ENCODE data around the gene XPR1.
"Not testable (repeated sequence)": the region's sequence is repeated elsewhere in the genome, so short reads cannot be mapped to it uniquely, and the experiment has no call there.

XPR1 gene

DNA sequence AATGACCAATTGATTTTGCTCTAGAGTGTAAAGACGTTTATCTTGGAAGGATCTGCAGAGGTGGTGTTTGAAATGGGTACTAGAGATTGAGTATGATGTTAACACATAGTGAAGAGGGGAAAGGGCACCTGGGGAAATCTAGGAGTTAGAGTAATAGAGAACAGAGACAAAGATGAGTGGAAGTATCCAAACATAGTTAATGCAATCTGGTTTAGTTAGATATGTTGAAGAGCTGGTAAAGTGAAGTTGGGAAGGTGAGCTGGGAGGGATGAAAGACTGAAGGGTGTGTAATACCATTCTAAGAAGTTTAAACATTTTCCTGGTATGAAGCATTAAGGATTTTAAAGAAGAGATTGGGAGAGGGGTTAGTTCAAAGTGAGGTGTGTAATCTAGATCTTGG is 11.0 kb downstream of the XPR1 start:
- in situ Hi-C loops (cut with MboI; ENCODE audit: low sequenced_read_pairs) = no loop called here

DNA sequence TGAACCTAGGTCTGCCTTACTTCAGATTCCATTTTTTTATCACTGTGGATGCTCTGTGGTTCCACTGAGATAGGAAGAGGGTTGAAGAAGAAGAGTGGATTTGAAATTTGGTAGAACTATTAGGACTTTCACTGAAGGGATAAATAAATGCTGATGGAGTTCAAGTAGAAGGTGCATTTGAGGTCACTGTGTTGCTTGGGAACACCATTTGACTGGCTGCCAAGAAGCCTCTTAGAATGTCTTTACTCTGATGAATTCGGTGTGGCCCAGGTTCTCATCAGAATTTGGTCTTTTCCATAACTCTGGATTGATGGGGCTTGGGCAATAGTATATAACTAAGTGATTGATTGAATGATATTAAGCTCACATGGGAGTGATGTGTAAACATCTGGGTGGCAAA is 11.9 kb downstream of the XPR1 start:
- in situ Hi-C loops (cut with MboI; ENCODE audit: low sequenced_read_pairs) = no loop called here

DNA sequence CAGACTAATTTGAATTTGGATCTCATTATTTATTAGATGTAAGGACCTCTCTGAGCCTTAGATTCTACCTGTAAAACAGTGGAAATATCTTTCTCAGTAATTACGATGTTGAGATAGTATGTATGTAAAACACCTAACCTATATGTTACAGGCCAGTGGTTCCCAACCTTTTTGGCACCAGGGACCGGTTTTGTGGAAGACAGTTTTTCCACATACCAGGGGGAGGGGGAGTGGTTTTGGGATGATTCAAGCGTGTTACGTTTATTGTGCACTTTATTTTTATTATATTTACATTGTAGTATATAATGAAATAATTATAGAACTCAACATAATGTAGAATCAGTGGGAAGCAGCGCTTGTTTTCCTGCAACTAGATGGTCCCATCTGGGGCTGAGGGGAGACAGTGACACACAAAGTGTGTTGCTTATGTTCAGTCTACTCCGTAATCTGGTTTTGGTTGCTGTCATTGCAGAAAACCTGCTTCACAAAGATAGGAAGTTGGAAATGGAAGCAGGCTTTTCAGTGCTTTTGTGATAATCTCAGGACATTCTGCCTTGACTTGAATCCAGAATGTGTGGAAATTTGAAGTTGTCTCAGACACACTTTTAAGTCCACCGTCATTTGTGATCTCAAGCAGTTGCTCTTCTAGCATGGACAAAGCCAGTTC is 12.8 kb downstream of the XPR1 start:
- in situ Hi-C loops (cut with MboI; ENCODE audit: low sequenced_read_pairs) = no loop called here

DNA sequence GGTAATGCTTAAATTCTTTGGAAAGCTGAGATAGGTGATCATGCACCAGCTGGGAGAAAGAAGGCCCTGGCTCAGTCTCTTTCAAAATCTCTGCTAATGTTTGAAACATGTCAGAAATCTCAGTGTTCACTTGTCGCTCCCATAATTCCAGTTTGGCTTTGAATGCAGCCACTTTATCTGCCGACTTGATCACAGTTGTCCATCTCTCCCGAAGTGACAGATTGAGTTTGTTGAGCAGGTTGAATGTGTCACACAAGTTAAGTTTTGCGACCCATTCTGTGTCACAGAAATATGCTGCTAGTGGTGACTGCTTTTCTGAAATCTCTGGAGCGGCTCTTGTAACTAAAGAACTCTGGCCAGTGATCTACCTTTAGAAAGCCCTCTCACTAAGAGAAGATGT is 13.4 kb downstream of the XPR1 start:
- in situ Hi-C loops (cut with MboI; ENCODE audit: low sequenced_read_pairs) = not testable (repeated sequence)

DNA sequence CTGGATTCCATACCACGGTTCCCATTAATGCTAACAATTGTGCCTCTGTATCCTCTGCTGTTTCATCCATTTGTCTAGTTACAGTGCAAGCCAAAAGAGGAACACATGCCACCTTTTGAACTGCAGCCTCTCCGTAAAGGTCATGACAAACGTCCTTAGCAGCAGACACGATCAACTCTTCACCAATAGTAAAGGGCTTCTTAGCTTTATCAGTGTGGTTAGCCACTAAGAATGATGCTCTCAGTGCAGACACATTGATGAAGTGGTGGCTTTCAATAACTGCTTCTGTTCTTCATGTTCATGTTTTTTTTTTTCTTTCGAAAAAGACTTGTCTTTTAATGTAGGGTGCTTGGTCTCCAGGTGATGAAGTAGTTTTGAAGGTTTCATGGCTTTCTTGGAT is 14.3 kb downstream of the XPR1 start:
- in situ Hi-C loops (cut with MboI; ENCODE audit: low sequenced_read_pairs) = no loop called here

DNA sequence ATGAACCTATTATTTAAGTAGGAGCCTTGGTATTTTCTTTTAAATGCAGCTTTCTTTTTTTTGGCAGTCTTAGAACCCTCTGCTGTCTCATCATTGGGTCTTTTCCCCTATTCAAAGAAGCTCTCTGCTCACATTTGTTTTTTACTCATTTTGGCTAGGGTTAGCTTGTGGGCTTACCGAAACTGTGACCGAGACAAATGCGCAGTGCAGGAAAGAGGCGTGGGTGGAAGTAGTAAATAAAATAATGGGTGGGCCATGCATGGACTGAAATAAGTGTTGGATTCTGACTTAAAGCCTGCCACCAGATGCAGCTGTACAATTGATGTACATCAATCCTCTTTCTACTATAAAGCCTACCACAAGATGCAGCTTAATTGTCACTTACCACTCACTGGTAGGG is 14.7 kb downstream of the XPR1 start:
- in situ Hi-C loops (cut with MboI; ENCODE audit: low sequenced_read_pairs) = no loop called here

DNA sequence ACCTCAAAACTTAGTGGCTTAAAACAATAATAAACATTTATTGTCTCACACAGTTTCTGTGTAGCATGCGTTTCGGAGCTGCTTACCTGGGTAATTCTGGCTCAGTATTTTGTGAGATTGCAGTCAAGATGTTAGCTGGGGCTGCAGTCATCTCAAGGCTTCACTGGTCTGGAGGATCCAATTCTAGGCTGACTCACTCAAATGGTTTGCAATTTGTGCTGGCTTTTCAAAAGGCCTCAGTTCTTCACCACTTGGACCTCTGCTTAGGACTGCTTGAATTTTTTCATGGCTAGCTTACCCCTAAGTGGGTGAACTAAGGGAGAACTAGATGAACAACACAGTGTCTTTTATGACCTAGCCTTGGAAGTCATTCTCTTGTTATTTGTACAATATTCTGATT is 21.0 kb downstream of the XPR1 start:
- in situ Hi-C loops (cut with MboI; ENCODE audit: low sequenced_read_pairs) = no loop called here

DNA sequence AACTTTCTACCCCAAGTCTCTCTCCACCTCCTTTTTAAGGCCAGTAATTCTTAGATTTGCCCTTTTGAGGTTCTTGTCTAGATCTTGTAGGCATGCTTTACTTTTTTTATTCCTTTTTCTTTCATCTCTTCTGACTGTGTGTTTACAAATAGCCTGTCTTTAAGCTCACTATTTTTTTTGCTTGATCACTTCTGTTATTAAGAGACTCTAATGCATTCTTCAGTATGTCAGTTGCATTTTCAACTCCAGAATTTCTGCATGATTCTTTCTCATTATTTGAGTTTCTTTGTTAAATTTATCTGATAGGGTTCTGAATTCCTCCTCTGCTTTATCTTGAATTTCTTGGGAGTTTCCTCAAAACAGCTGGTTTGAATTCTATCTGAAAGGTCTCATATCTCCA is 30.9 kb downstream of the XPR1 start:
- in situ Hi-C loops (cut with MboI; ENCODE audit: low sequenced_read_pairs) = no loop called here

DNA sequence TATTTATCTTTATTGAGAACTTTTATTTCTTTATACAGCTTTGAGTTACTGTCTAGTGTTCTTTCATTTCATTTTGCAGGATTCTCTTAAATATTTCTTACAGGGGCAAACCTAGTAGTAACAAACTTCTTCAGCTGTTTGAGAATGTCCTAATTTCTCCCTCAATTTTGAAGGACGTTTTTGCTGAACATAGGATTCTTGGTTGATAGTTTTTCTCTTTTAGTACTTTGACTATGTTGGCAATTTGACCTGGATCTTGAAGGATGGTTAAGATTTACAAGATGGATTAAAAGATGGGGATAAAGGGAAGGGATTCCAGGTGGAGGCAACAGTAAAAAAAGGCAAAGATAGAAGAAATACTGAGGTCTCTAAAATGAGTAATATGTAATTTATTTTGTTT is 38.9 kb downstream of the XPR1 start:
- in situ Hi-C loops (cut with MboI; ENCODE audit: low sequenced_read_pairs) = no loop called here

DNA sequence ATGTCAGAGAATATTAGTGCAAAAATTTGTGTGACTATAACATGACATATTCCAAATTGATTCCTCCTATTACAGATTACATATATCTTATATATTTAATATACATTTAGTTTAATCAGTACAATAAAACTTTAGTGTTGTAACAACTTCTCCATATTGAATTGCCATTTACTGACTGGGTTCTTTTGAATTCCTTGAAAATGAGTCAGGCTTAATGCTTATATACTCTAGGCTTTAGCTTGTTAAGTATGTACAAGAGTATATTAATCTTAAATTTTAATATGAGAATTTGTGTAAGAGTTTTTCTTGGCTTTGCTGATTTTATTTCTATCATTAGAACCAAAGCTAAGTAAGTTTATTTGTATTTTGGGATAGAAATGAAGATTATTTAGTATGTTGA is 40.3 kb downstream of the XPR1 start:
- in situ Hi-C loops (cut with MboI; ENCODE audit: low sequenced_read_pairs) = no loop called here

DNA sequence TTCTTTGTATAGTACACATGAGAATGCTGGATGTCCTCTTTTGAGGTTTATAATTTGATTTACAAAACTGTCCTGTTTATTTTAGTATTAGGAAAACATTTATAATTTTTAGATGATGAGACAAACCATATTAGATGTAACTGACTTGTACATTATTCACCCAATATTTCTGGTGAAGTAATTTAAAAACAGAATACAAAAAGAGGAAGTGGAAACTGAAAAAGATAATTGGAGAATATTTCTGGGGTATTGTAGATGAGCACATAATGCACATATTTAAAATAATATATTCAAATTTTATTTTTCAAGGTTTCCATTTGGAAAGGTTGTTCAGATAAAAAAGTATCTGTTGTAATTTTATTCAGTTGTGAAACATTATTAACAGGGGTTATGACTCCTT is 40.7 kb downstream of the XPR1 start:
- in situ Hi-C loops (cut with MboI; ENCODE audit: low sequenced_read_pairs) = no loop called here

DNA sequence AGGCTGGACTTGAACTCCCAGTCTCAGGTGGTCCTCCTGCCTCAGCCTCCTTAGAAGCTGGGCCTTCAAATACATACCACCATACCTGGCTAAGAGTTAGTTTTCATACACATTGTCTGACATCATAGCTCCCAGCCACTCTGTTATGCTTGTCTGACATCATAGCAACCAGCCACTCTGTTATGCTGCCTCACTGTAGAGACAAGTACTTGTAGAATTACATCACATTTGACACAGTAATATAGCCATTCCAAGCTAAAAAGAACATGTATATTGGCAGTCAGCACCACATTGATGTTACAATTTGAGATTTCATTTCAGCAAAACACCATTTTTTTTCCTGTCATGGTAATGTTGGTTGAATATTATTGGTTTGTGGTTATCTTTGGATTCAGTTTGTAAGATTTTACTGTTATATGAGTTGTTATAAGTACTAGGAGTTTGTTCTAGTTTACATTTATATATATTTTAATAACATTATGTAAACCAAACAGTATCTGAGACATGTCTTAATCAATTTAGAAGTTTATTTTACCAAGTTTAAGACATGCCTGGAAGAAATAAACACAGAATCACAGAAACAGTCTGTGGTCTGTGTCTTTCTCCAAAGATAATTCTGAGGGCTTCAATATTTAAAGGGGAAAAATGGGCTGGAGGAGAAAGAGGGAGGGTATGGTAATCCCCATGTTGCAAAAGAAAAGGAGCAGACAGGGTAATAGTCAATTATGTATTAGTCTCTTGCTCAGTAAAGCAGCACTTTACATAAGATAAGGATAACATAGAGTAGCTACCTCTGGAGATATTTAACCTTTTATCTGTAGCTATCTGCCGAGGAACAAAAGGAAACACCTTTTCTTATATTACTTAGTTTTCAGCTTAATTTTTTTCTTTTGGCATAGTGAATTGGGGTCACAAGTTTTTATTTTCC is 43.0 kb downstream of the XPR1 start:
- in situ Hi-C loops (cut with MboI; ENCODE audit: low sequenced_read_pairs) = no loop called here

DNA sequence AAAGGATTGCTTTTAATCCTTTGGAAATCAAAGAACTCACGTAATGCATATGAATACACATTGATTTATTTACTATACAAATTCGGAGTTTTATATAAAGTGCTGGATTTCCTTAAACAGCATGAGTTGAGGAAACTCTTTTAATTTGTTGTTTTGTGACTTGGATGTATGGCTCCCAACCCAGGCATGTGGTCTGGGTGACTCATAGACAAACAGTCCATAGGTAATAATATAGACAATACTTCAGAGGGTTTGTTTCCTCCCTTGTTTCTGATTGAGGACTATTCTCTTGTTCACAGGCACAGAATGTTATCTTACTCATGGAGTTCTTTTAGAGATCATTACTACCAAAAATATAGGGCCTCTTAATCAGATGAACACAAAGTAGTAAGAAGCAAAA is 43.8 kb downstream of the XPR1 start:
- in situ Hi-C loops (cut with MboI; ENCODE audit: low sequenced_read_pairs) = no loop called here

DNA sequence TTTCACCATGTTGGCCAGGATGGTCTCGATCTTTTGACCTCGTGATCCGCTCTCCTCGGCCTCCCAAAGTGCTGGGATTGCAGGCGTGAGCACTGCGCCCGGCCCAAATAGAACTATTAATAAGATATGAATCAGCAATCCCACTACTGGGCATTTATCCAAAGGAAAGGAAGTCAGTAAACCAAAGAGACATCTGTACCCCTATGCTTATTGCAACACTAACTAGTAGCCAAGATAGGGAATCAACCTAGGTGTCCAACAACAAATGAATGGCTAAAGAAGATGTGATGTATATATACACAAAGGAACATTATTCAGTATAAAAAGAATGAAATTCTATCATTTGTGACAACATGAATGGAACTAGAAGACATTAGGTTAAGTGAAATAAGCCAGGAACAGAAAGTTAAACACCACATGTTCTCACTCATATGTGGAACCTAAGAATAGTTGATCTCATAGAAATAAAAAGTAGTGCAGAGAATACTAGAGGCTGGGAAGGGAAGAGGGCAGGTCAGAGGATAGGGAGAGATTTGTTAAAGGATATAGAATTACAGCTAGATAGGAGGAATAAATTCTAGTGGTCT is 48.8 kb downstream of the XPR1 start:
- in situ Hi-C loops (cut with MboI; ENCODE audit: low sequenced_read_pairs) = no loop called here

DNA sequence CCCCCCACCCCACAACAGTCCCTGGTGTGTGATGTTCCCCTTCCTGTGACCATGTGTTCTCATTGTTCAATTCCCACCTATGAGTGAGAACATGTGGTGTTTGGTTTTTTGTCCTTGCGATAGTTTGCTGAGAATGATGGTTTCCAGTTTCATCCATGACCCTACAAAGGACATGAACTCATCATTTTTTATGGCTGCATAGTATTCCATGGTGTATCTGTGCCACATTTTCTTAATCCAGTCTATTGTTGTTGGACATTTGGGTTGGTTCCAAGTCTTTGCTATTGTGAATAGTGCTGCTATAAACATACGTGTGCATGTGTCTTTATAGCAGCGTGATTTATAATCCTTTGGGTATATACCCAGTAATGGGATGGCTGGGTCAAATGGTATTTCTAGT is 51.3 kb downstream of the XPR1 start:
- in situ Hi-C loops (cut with MboI; ENCODE audit: low sequenced_read_pairs) = not testable (repeated sequence)

DNA sequence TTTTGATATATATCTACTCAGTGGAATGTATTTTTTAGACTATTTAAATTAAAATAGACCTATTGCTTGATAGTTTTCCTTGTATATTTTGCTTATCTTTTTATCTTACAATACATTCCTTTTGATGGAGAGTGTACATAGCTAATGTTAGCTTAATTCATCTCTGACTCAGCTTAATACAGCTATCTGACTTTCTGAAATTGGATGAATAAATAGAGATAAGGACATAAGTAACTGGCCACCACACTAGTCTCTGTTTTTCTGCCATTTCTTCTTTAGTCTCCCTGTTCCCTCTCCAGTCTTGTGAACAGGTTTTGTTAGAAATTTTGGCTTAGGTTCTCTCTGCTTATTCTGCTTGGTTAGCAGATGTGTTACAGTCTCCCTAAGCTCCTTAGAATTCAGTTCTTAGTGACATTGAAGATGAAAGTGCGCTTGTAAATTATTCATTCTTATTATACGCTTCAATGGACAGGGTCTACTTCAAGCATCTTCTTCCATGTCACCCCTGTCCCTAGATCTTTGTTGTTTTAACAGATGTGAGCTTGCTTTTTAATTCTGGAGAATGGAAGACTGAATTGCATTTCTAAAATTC is 59.6 kb downstream of the XPR1 start:
- in situ Hi-C loops (cut with MboI; ENCODE audit: low sequenced_read_pairs) = no loop called here

DNA sequence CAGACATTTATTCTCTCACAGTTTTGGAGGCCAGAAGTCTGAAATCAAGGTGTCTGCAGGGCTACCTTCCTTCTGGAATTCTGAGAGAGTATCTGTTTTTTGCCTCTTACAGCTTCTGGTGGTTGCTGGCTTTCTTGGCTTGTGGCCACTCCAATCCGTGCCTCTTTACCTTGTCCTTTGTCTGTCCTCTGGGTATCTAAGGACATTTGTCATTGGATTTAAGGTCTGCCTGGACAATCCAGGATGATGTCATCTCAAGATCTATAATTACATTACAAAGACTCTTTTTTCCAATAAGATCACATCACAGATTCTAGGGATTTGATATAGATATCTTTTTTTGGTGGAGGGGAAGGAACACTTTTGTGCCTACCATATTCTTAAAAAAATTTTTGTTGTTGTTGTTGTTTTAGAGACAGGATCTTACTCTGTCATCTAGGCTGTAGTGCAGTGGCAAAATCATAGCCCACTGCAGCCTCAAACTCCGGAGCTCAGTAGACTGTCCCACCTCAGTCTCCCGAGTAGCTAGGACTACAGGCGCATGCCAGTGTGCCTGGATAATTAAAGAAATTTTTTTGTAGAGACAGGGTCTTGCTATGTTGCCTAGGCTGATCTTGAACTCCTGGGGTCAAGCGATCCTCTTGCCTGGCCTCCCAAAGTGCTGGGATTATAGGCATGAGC is 61.9 kb downstream of the XPR1 start:
- in situ Hi-C loops (cut with MboI; ENCODE audit: low sequenced_read_pairs) = no loop called here

DNA sequence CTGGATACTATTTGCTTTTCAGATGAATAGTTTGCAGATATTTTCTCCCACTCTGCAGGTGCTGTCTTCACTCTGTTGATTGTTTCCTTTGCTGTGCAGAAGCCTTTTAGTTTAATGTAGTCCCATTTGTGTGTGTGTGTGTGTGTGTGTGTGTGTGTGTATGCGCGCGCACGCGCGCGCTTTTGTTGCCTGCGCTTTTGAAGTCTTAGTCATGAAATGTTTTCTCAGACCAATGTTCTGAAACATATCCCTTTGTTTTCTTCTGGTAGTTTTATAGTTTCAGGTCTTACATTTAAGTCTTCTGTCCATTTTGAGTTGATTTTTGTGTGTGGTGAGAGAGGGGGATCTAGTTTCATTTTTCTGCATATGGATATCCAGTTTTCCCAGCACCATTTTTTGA is 63.5 kb downstream of the XPR1 start:
- in situ Hi-C loops (cut with MboI; ENCODE audit: low sequenced_read_pairs) = no loop called here

DNA sequence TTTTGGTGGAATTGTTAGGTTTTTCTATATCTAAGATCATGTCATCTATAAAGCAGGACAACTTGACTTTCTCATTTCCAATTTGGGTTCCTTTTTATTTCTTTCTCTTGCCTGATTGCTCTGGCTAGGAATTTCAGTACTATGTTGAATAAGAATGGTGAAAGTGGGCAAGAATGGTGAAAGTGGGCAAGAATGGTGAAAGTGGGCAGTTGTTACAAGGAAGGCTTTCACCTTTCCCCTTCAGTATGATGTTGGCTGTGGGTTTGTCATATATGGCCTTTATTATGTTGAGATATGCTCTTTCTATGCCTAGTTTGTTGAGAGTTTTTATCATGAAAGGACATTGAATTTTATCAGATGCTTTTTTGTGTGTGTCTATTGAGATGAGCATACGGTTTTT is 64.5 kb downstream of the XPR1 start:
- in situ Hi-C loops (cut with MboI; ENCODE audit: low sequenced_read_pairs) = no loop called here

DNA sequence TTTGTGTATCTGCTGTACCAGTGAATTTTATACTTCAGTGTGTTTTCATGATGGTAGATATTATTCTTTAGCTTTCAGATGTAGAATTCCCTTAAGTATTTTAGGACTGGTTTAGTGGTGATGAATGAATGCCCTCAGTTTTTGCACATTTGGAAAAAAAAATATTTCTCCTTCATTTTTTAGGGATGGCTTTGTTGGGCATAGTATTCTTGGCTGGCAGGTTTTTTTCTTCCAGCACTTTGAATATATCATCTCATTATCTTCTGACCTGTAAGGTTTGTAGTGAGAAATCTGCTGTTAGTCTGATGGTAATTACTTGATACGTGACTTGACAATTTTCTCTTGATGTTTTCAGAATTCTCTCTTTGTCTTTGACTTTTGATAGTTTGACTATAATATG is 66.8 kb downstream of the XPR1 start:
- in situ Hi-C loops (cut with MboI; ENCODE audit: low sequenced_read_pairs) = no loop called here

DNA sequence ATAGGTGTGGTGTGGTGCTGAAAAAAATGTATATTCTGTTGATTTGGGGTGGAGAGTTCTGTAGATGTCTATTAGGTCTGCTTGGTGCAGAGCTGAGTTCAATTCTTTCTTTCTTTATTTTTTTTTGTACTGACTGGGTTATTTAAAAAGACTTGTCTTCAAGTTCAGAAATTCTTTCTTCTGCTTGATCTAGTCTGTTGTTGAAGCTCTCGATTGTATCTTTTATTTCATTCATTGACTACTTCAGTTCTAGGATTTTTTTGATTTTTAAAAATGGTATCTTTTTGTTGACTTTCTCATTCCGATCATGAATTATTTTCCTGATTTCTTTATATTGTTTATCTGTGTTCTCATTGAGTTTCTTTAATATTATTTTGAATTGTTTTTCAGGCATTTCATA is 70.6 kb downstream of the XPR1 start:
- in situ Hi-C loops (cut with MboI; ENCODE audit: low sequenced_read_pairs) = not testable (repeated sequence)

Data from HL-60/S4 treated with retinoic acid at 250 ng/mL for 4 days and 3 days (cell line).